NT2/D1 (cell line): ENCODE measurements around the gene MYL2.

Source experiments
- YY1 ChIP-seq: IDR thresholded peaks from 2 replicates; pipeline ENCODE4 v1.6.1; 2011; ENCODE audit not compliant: insufficient read length, insufficient read depth
- ZNF274 ChIP-seq: IDR thresholded peaks from 2 replicates; pipeline ENCODE4 v1.6.1; 2011; ENCODE audit warnings: mild to moderate bottlenecking, low read depth, low read length

GRCh38 chr12:110929818-110930217 lies 9.4 kb upstream of the MYL2 start:
- no peak for TF ChIP-seq ZNF274
- TF ChIP-seq YY1, result no peak
